H1 (cell line): Measurements from ENCODE around the gene SIT1. TPM values are rescaled to one million over a fixed set of nuclear protein-coding genes. Genes with fewer than 3 reads are reported as not detected.

ENCODE experiments used
- CHD7 ChIP-seq: fragments of 300-600 bp; sonication (generic); IDR thresholded peaks from 2 replicates; pipeline ENCODE4 v1.7.1; 2012; ENCODE audit warnings: low read length, moderate library complexity, mild to moderate bottlenecking, inconsistent platforms; ENCODE audit not compliant: insufficient replicate concordance
- CTBP2 ChIP-seq: IDR thresholded peaks from 2 replicates; pipeline ENCODE4 v1.7.0; 2011; ENCODE audit warnings: borderline replicate concordance, mild to moderate bottlenecking, moderate library complexity, mixed read lengths, low read length; ENCODE audit not compliant: insufficient read depth, insufficient read length
- HDAC2 ChIP-seq, 2 experiments: fragments of 300-600 bp in 1 of 2; sonication (generic) in 1 of 2; IDR thresholded peaks; 2 replicates each; pipeline ENCODE4 v1.6.1; 2011 to 2012; ENCODE audit warnings: low read depth in 2 of 2, low read length in 2 of 2, mild to moderate bottlenecking in 2 of 2, moderate library complexity in 2 of 2, borderline replicate concordance in 1 of 2, inconsistent platforms in 1 of 2
- KDM4A ChIP-seq: IDR thresholded peaks from one replicate; pipeline ENCODE4 v1.7.1; 2012; ENCODE audit warnings: low read depth, mild to moderate bottlenecking, moderate library complexity, low read length, inconsistent platforms; ENCODE audit not compliant: severe bottlenecking
- KDM5A ChIP-seq: fragments of 200-600 bp; IDR thresholded peaks from 2 replicates; pipeline ENCODE4 v1.7.1; 2012; ENCODE audit warnings: mild to moderate bottlenecking, low read length, inconsistent platforms, mixed read lengths
- RXRA ChIP-seq: IDR thresholded peaks from 2 replicates; pipeline ENCODE4 v1.6.1; 2011; ENCODE audit warnings: low read depth, mild to moderate bottlenecking, low read length, moderate library complexity; ENCODE audit not compliant: insufficient read depth
- SIN3A ChIP-seq, 2 experiments: IDR thresholded peaks in 1 of 2; conservative IDR thresholded peaks in 1 of 2; 2 replicates each; pipeline ENCODE4 v1.6.1; 2011 to 2012; ENCODE audit warnings: low read length in 2 of 2, improper control_type of control experiment in 1 of 2, low read depth in 1 of 2, mild to moderate bottlenecking in 1 of 2
- SIX5 ChIP-seq: IDR thresholded peaks from 2 replicates; pipeline ENCODE4 v1.6.1; 2011; ENCODE audit warnings: mild to moderate bottlenecking, low read depth, low read length
- polyA plus RNA-seq, 7 experiments: library from polyadenylated mRNA; depleted of rRNA in 3 of 7; stranded (reverse) in 5 of 7; unstranded in 2 of 7; fragments of >200 nt in 5 of 7; fragments of 200-250 nt in 2 of 7; gene quantifications; 1 replicate in 5 of 7; 2 replicates in 1 of 7; 4 replicates in 1 of 7; pipeline versions ENCODE4 v1.2.1 to v1.2.3, GENCODE V29; 2011 to 2013; ENCODE audit warnings: missing spikeins in 2 of 7, mixed read lengths in 2 of 7
- total RNA-seq: library from RNA; stranded (reverse); fragmentation: NEBNext Ultra II Directional; extraction: Animal tissue kit (Norgen Biotek cat#: 25700); gene quantifications from 2 replicates; pipeline ENCODE4 v1.2.1, GENCODE V29; 2021

SIT1 gene
- total and polyA plus RNA-seq, 2 of the 8 experiments (the other 6 are each of a cell fraction or from before 2014, with no cell fraction given), result 8.2 to 12.8 TPM

- TF ChIP-seq RXRA, result no peak
- no peak for TF ChIP-seq KDM4A
- TF ChIP-seq HDAC2 (IDR thresholded peaks at IDR 0.05; ENCODE audit: borderline replicate concordance in 1 of 2, low read depth in 2 of 2, low read length in 2 of 2), result no peak
- no peak for TF ChIP-seq SIX5
- TF ChIP-seq CTBP2, result no peak
- TF ChIP-seq SIN3A (conservative IDR thresholded peaks at IDR 0.05 in 1 of 2, IDR thresholded peaks at IDR 0.05 in 1 of 2; ENCODE audit: low read depth in 1 of 2, low read length in 2 of 2), result no peak
- no peak for TF ChIP-seq CHD7
- TF ChIP-seq KDM5A, result no peak
Measured at GRCh38 chr9:35656348-35656747, 5.6 kb upstream of the SIT1 start (continued).
